A549 (cell line): ENCODE results near the gene CRTC3. TPM values are rescaled to one million over a fixed set of nuclear protein-coding genes. Genes with fewer than 3 reads are reported as not detected.

ENCODE experiments used
- ATAC-seq, 2 experiments: fragments of 200-7000 bp in 1 of 2; fragments of >200 bp in 1 of 2; cut with Nextera tagmentation in 1 of 2; cut with Tn5 transposase in 1 of 2; 3 replicates each; pipeline versions ENCODE4 v1.8.0 to v1.9.1; 2018 to 2020; ENCODE audit warnings: mild to moderate bottlenecking in 1 of 2, moderate library complexity in 1 of 2
- CTCF ChIA-PET: fragments of 300-600 bp; sonication (Branson Sonifier 250); formaldehyde crosslinking; extraction: SDS; loops from one replicate; lab custom pipeline; 2021; ENCODE audit warnings: antibody characterized with exemption, inconsistent platforms; lab: Yijun Ruan, JAX
- POLR2A ChIA-PET: fragments of 350-600 bp; formaldehyde crosslinking; extraction: SDS; loops from one replicate; lab custom pipeline; 2021; ENCODE audit warnings: antibody characterized with exemption, inconsistent platforms; lab: Yijun Ruan, JAX
- DNase-seq, 2 experiments: peaks; one replicate each; pipeline versions ENCODE4 v3.0.0 to v3.0.0-alpha.2; 2011 to 2016; ENCODE audit warnings: low read depth in 1 of 2, low spot score in 1 of 2
- FAIRE-seq: peaks from 2 replicates; lab custom pipeline; 2011; peaks lifted over from hg19 to GRCh38; lab: Jason Lieb, UNC
- H3K27ac ChIP-seq, 2 experiments: fragments of >200 bp; sonication (Bioruptor Twin); formaldehyde crosslinking; 3 replicates each; pipeline ENCODE4 v1.5.1; 2016 to 2017
- H3K4me1 ChIP-seq: fragments of >200 bp; sonication (Bioruptor Twin); formaldehyde crosslinking; 3 replicates; pipeline ENCODE4 v1.6.1; 2016
- H3K4me2 ChIP-seq: fragments of >200 bp; sonication (Bioruptor Twin); formaldehyde crosslinking; 3 replicates; pipeline ENCODE4 v1.6.1; 2016
- H3K4me3 ChIP-seq: fragments of >200 bp; sonication (Bioruptor Twin); formaldehyde crosslinking; 3 replicates; pipeline ENCODE4 v1.5.1; 2016
- H3K9me3 ChIP-seq: fragments of >200 bp; sonication (Bioruptor Twin); formaldehyde crosslinking; 3 replicates; pipeline ENCODE4 v1.6.1; 2016
- CBX2 ChIP-seq: fragments of 200-600 bp; sonication (generic); IDR thresholded peaks from 2 replicates; pipeline ENCODE4 v1.6.1; 2016; ENCODE audit warnings: low read depth, mild to moderate bottlenecking, borderline replicate concordance
- CHD2 ChIP-seq: fragments of 150-350 bp; IDR thresholded peaks from 2 replicates; pipeline ENCODE4 v1.6.1; 2014; ENCODE audit warnings: low read length; ENCODE audit not compliant: partially characterized antibody
- CHD4 ChIP-seq: fragments of 200-600 bp; sonication (generic); IDR thresholded peaks from 2 replicates; pipeline ENCODE4 v1.6.1; 2016; ENCODE audit warnings: antibody characterized with exemption, mild to moderate bottlenecking, borderline replicate concordance
- ESRRA ChIP-seq: fragments of 150-350 bp; IDR thresholded peaks from 2 replicates; pipeline ENCODE4 v1.6.1; 2014; ENCODE audit warnings: mild to moderate bottlenecking, low read length, borderline replicate concordance
- FOXS1 ChIP-seq: fragments of 250-450 bp; sonication (Bioruptor Pico); IDR thresholded peaks from 2 replicates; pipeline ENCODE4 v1.5.0; 2020; ENCODE audit warnings: mild to moderate bottlenecking, moderate library complexity
- GATA3 ChIP-seq: IDR thresholded peaks from 2 replicates; pipeline ENCODE4 v1.6.1; 2012; ENCODE audit warnings: borderline replicate concordance
- HDAC2 ChIP-seq: fragments of 200-600 bp; sonication (generic); IDR thresholded peaks from 2 replicates; pipeline ENCODE4 v1.6.1; 2016
- HES2 ChIP-seq: fragments of >200 bp; sonication (Bioruptor Twin); formaldehyde crosslinking; IDR thresholded peaks from 2 replicates; pipeline ENCODE4 v1.6.1; 2016
- HEYL ChIP-seq: fragments of 250-450 bp; sonication (Bioruptor Pico); IDR thresholded peaks from 2 replicates; pipeline ENCODE4 v1.8.0; 2021; ENCODE audit warnings: mild to moderate bottlenecking, moderate library complexity
- HOXB5 ChIP-seq: fragments of 250-450 bp; sonication (Bioruptor Pico); IDR thresholded peaks from 2 replicates; pipeline ENCODE4 v1.5.0; 2020; ENCODE audit warnings: mild to moderate bottlenecking, moderate library complexity
- JUN ChIP-seq, 2 experiments: fragments of >200 bp; sonication (Bioruptor Twin); formaldehyde crosslinking; IDR thresholded peaks; 2 replicates in 1 of 2; 3 replicates in 1 of 2; pipeline ENCODE4 v1.6.1; 2016 to 2017
- JUNB ChIP-seq: fragments of >200 bp; sonication (Bioruptor Twin); formaldehyde crosslinking; IDR thresholded peaks from 2 replicates; pipeline ENCODE4 v1.6.1; 2016
- MAFK ChIP-seq: fragments of 450-650 bp; IDR thresholded peaks from 2 replicates; pipeline ENCODE4 v1.6.1; 2014; ENCODE audit not compliant: partially characterized antibody
- NFE2L2 ChIP-seq: fragments of 150-350 bp; conservative IDR thresholded peaks from 2 replicates; pipeline ENCODE4 v1.6.1; 2014; ENCODE audit warnings: low read length
- NR3C1 ChIP-seq: fragments of >200 bp; sonication (Bioruptor Twin); formaldehyde crosslinking; IDR thresholded peaks from 3 replicates; pipeline ENCODE4 v1.6.1; 2017
- RAD21 ChIP-seq, 2 experiments: fragments of >200 bp in 1 of 2; sonication (Bioruptor Twin) in 1 of 2; formaldehyde crosslinking in 1 of 2; IDR thresholded peaks in 1 of 2; conservative IDR thresholded peaks in 1 of 2; 2 replicates in 1 of 2; 3 replicates in 1 of 2; pipeline ENCODE4 v1.6.1; 2012 to 2018; ENCODE audit warnings: inconsistent platforms in 1 of 2
- RARB ChIP-seq: fragments of 250-450 bp; sonication (Bioruptor Pico); IDR thresholded peaks from 2 replicates; pipeline ENCODE4 v1.8.0; 2021; ENCODE audit warnings: mild to moderate bottlenecking, moderate library complexity
- REST ChIP-seq: fragments of 200-600 bp; sonication (generic); IDR thresholded peaks from 2 replicates; pipeline ENCODE4 v1.6.1; 2016; ENCODE audit warnings: antibody characterized with exemption, mild to moderate bottlenecking, moderate library complexity
- RNF2 ChIP-seq: fragments of 200-600 bp; sonication (generic); IDR thresholded peaks from 2 replicates; pipeline ENCODE4 v1.6.1; 2016; ENCODE audit warnings: low read depth, mild to moderate bottlenecking, antibody characterized with exemption, moderate library complexity, borderline replicate concordance
- SREBF2 ChIP-seq: fragments of 450-650 bp; IDR thresholded peaks from 2 replicates; pipeline ENCODE4 v1.6.1; 2014; ENCODE audit warnings: mild to moderate bottlenecking, moderate library complexity
- TFCP2L1 ChIP-seq: fragments of 250-450 bp; sonication (Bioruptor Pico); IDR thresholded peaks from 2 replicates; pipeline ENCODE4 v1.5.0; 2021; ENCODE audit warnings: mild to moderate bottlenecking
- ZC3H11A ChIP-seq: fragments of 450-650 bp; IDR thresholded peaks from 2 replicates; pipeline ENCODE4 v1.6.1; 2014; ENCODE audit warnings: antibody characterized with exemption, mild to moderate bottlenecking
- ZFP36 ChIP-seq: fragments of 450-650 bp; IDR thresholded peaks from 2 replicates; pipeline ENCODE4 v1.6.1; 2014; ENCODE audit warnings: borderline replicate concordance; ENCODE audit not compliant: partially characterized antibody
- ZNF302 ChIP-seq: fragments of 250-450 bp; sonication (Bioruptor Pico); IDR thresholded peaks from 2 replicates; pipeline ENCODE4 v1.9.0; 2021; ENCODE audit warnings: inconsistent platforms, mild to moderate bottlenecking, moderate library complexity
- ZSCAN20 ChIP-seq: fragments of 250-450 bp; sonication (Bioruptor Pico); IDR thresholded peaks from 2 replicates; pipeline ENCODE4 v1.8.0; 2022; ENCODE audit warnings: mild to moderate bottlenecking, moderate library complexity
- WGBS: methylation state at CpG from one replicate; pipeline ENCODE4 v1.1.6; 2017; ENCODE audit errors: missing lambda C conversion rate; 5-methylcytosine and 5-hydroxymethylcytosine counted together
- polyA plus RNA-seq, 4 experiments: library from polyadenylated mRNA; depleted of rRNA in 3 of 4; stranded (reverse); fragments of >200 nt; fragmentation: RNase III in 1 of 4; extraction: RNeasy Plus Mini Kit Qiagen cat#74134 plus additional on column Dnase treatment in 1 of 4; gene quantifications; 2 replicates in 3 of 4; 3 replicates in 1 of 4; pipeline ENCODE4 v1.2.3, GENCODE V29; 2011 to 2017
- TF ChIP-seq, protein P1 (sequence below): fragments of >200 bp; sonication (Bioruptor Twin); formaldehyde crosslinking; IDR thresholded peaks from 3 replicates; pipeline ENCODE4 v1.6.1; 2016
- TF ChIP-seq, protein P2 (sequence below): fragments of 450-650 bp; IDR thresholded peaks from 2 replicates; pipeline ENCODE4 v1.6.1; 2014; ENCODE audit warnings: antibody characterized with exemption

The CRTC3 gene
- polyA plus RNA-seq, 2 of the 4 experiments (the other 2 are of a cell fraction): 17.5 to 30.5 TPM

DNA sequence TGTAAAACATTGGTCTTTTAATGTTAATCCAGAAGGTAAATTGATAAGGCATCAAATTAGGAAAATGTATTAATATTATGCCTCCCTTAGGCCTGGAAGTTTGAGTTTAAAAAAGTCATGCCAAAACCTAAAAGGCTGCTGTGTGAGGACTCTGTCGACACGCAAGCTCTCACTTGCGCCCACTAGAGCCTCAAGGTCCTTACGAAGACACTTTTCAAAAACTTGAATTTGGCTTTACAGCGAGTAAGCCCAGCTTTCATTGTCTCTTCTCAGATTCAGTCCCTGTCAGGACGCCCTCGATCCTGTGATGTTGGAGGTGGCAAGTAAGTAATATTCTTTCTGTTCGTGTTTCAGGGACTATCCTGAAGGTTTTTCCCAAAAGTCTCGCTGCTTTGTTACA, 89.7 kb downstream of the CRTC3 start:
- no peak for DNase-seq
- ATAC-seq: no peak
- CTCF ChIA-PET: interaction anchor here (1.0 to 1.2 kb wide), 3 partner anchors 9 to 267 kb away, joined by 3 to 4 read pairs (median 3); no protein-coding TSS in a partner anchor
- WGBS: 91% methylated on average over 9 of the region's 9 CpGs
- TF ChIP-seq NFE2L2 (no peak), FOXS1 (no peak), RAD21 (conservative IDR thresholded peaks at IDR 0.05 in 1 of 2, IDR thresholded peaks at IDR 0.05 in 1 of 2) (no peak), HOXB5 (no peak), GATA3 (no peak), CBX2 (no peak), ZNF302 (CRISPR knock-in tag) (no peak), CHD2 (no peak), HDAC2 (no peak), REST (no peak), ZC3H11A (no peak), ZFP36 (no peak), HEYL (CRISPR knock-in tag) (no peak), MAFK (no peak), NR3C1 (no peak), RARB (CRISPR knock-in tag) (no peak)
- TF ChIP-seq, protein P1, sequence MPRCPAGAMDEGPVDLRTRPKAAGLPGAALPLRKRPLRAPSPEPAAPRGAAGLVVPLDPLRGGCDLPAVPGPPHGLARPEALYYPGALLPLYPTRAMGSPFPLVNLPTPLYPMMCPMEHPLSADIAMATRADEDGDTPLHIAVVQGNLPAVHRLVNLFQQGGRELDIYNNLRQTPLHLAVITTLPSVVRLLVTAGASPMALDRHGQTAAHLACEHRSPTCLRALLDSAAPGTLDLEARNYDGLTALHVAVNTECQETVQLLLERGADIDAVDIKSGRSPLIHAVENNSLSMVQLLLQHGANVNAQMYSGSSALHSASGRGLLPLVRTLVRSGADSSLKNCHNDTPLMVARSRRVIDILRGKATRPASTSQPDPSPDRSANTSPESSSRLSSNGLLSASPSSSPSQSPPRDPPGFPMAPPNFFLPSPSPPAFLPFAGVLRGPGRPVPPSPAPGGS: no peak
- Histone ChIP-seq H3K4me1 (no peaks in the 10 kb centered on the region), H3K9me3 (no peaks in the 10 kb centered on the region), H3K27ac (no peak overlapping the region), H3K4me3 (no peak overlapping the region), H3K4me2 (no peak overlapping the region)
- POLR2A ChIA-PET: interaction anchor here (1.2 kb wide), 1 partner anchor 312 kb away, joined by 3 read pairs; no protein-coding TSS in a partner anchor
- no peak for FAIRE-seq

DNA sequence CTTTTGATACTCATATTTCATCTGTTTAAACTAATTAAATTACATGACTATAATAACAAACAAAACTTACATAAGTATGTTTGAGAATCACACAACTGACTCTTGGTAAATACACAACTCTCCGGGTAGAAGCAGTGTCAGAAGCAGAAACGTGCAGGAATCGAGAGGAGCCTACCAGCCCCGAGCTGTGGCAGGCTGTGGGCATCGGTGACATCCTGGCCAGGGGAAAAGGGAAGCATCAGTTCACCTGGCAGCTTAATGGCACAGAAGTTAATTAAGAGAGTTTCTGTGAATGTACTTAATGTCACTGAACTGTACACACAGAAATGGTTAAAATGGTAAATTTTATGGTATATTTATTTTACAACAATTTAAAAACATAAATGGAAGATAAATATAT, 90.2 kb downstream of the CRTC3 start:
- Histone ChIP-seq H3K27ac (no peak overlapping the region), H3K4me3 (no peak overlapping the region), H3K4me2 (no peak overlapping the region), H3K4me1 (no peaks in the 10 kb centered on the region), H3K9me3 (no peaks in the 10 kb centered on the region)
- no peak for TF ChIP-seq ZSCAN20 (CRISPR knock-in tag)
- FAIRE-seq: no peak
- DNase-seq: no peak
- 92% methylated on average over 5 of the region's 5 CpGs for WGBS
- POLR2A ChIA-PET: interaction anchor here (1.2 kb wide), 1 partner anchor 312 kb away, joined by 3 read pairs; no protein-coding TSS in a partner anchor
- ATAC-seq: no peak
- CTCF ChIA-PET: interaction anchor here (1.0 to 1.2 kb wide), 3 partner anchors 10 to 266 kb away, joined by 3 to 4 read pairs (median 3); no protein-coding TSS in a partner anchor

DNA sequence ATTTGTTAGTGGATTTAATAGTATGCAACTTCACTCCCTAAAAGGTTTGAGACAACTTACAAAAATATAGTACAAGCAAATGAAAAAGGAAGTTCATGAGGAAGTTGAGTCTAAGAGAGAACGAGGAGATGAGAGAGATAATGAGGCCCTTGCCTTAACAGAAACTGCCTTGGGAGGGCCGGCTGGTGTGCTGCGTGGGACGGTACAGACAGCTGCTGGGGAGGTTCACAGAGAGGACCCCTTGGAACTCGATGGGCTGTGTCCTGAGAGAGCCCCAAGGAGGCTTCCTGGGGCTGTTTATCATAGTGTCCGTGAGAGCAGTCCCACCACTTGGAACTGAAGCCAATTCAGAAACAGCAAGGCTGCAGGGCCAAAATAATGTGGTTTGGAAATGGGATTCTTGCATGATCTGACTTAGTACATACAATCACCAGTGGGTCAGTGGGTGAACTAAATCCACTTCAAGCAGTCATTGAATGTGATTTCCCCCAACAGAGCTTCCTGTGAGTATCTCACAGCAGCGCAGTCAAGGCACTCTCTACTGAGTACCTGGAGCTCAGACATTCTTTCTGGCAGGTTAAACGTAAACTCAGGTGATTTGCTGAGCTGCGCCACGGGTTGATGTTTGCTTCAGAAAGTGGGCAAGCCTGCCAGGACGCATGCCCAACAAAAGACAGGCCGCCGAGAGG, 90.8 kb downstream of the CRTC3 start:
- ChIA-PET POLR2A (no interaction called here), CTCF (interaction anchor here (1.0 kb wide), 1 partner anchor 266 kb away, joined by 4 read pairs; no protein-coding TSS in a partner anchor)
- no peaks in the 10 kb centered on the region for H3K4me1 ChIP-seq
- ATAC-seq: no peak
- no peak for TF ChIP-seq CHD4
- TF ChIP-seq TFCP2L1 (CRISPR knock-in tag): no peak
- no peak for TF ChIP-seq ZC3H11A
- no peak for TF ChIP-seq JUN (IDR thresholded peaks at IDR 0.05)
- TF ChIP-seq JUNB: no peak
- TF ChIP-seq ESRRA: no peak
- no peak for TF ChIP-seq RNF2
- no peak for TF ChIP-seq HES2
- no peak for TF ChIP-seq SREBF2
- TF ChIP-seq, protein P2, sequence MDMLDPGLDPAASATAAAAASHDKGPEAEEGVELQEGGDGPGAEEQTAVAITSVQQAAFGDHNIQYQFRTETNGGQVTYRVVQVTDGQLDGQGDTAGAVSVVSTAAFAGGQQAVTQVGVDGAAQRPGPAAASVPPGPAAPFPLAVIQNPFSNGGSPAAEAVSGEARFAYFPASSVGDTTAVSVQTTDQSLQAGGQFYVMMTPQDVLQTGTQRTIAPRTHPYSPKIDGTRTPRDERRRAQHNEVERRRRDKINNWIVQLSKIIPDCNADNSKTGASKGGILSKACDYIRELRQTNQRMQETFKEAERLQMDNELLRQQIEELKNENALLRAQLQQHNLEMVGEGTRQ: no peak
- 95% methylated on average over 13 of the region's 13 CpGs for WGBS
- no peaks in the 10 kb centered on the region for H3K9me3 ChIP-seq
- H3K4me3 ChIP-seq: no peak overlapping the region
- no peak for FAIRE-seq
- no peak overlapping the region for H3K4me2 ChIP-seq
- no peak overlapping the region for H3K27ac ChIP-seq
- no peak for DNase-seq
